HUDEP-2 (cell line): ENCODE data around the gene NTN3.

Experiments
- DNase-seq, 76 experiments: peaks; one replicate each; lab custom pipeline; 2025; ENCODE audit not compliant: unreplicated experiment in 76 of 76; lab: John Stamatoyannopoulos, UW

Gene NTN3

GRCh38 chr16:2465653-2466415 lies 5.3 kb upstream of the NTN3 start:
- DNase-seq: peak in 9 of 76 experiments; percentile 12 to 32 (median 24)

GRCh38 chr16:2466667-2467527 lies 4.2 kb upstream of the NTN3 start:
- DNase-seq: no peak

- peak in 66 of 76 experiments; percentile 27 to 83 (median 67) for DNase-seq
Observed at GRCh38 chr16:2467528-2468232, 3.4 kb upstream of the NTN3 start.

GRCh38 chr16:2468233-2468724 lies 2.8 kb upstream of the NTN3 start:
- peak in 9 of 76 experiments; percentile 16 to 64 (median 35) for DNase-seq

GRCh38 chr16:2468725-2469398 lies 2.2 kb upstream of the NTN3 start:
- DNase-seq: peak in 22 of 76 experiments; percentile 8 to 62 (median 32)

- peak in 8 of 76 experiments; percentile 15 to 50 (median 24) for DNase-seq
Observed at GRCh38 chr16:2469399-2470233, 1.5 kb upstream of the NTN3 start.

- no peak for DNase-seq
Observed at GRCh38 chr16:2470234-2470601, 879 bp upstream of the NTN3 start.

GRCh38 chr16:2470603-2471015 lies 488 bp upstream of the NTN3 start:
- peak in 11 of 76 experiments; percentile 15 to 41 (median 21) for DNase-seq

GRCh38 chr16:2471653-2472487 lies 773 bp downstream of the NTN3 start:
- peak in 18 of 76 experiments; percentile 19 to 64 (median 38) for DNase-seq

GRCh38 chr16:2472488-2472864 lies 1.4 kb downstream of the NTN3 start:
- DNase-seq: no peak

GRCh38 chr16:2472885-2473445 lies 1.9 kb downstream of the NTN3 start:
- DNase-seq: peak in 1 of 76 experiments; percentile 28

- DNase-seq: peak in 9 of 76 experiments; percentile 14 to 40 (median 28)
Observed at GRCh38 chr16:2473446-2473926, 2.4 kb downstream of the NTN3 start.

- peak in 44 of 76 experiments; percentile 24 to 83 (median 48) for DNase-seq
Observed at GRCh38 chr16:2473999-2474876, 3.1 kb downstream of the NTN3 start.

GRCh38 chr16:2474877-2475412 lies 3.8 kb downstream of the NTN3 start, which contains the start of gene TBC1D24:
Gene TBC1D24 (plus strand): TSS chr16:2475127. CDS start chr16:2496149, 21,022 bp downstream.
- DNase-seq: peak in 72 of 76 experiments; percentile 11 to 88 (median 75)

- no peak for DNase-seq
Observed at GRCh38 chr16:2475413-2476344, 4.6 kb downstream of the NTN3 start.
